Stimulated activated naive CD8-positive, alpha-beta T cell treated with anti-CD3 and anti-CD28 coated beads, Interleukin-15, amount 100 ng/mL, for 72 hours (primary cell): Measurements from ENCODE around the gene VN1R4.
A peak's percentile ranks its signal among the peaks of the same experiment; 100 is the strongest.
"Not testable (repeated sequence)": the region's sequence is repeated elsewhere in the genome, so short reads cannot be mapped to it uniquely, and the experiment has no call there.

Source experiments
- ATAC-seq: fragments of 150-1000 bp; cut with Tn5 transposase; 2 replicates; pipeline ENCODE4 v1.10.0; 2021; ENCODE audit warnings: mild to moderate bottlenecking, moderate library complexity
- DNase-seq, 2 donors: peaks; one replicate each; pipeline ENCODE4 v3.0.0; 2021 to 2022
- H3K27ac Mint-ChIP-seq, 2 donors: one replicate each; pipeline ENCODE4 v1.8.0; 2022; ENCODE audit warnings: mild to moderate bottlenecking in 2 of 2, mixed read lengths in 2 of 2, moderate library complexity in 2 of 2
- H3K27me3 Mint-ChIP-seq: one replicate; pipeline ENCODE4 v1.8.0; 2022; ENCODE audit warnings: mixed read lengths
- H3K4me1 Mint-ChIP-seq: one replicate; pipeline ENCODE4 v1.8.0; 2022; ENCODE audit warnings: mild to moderate bottlenecking, mixed read lengths
- H3K4me3 Mint-ChIP-seq, 2 donors: one replicate each; pipeline ENCODE4 v1.8.0; 2022; ENCODE audit warnings: mild to moderate bottlenecking in 2 of 2, mixed read lengths in 2 of 2, moderate library complexity in 1 of 2
- H3K9me3 Mint-ChIP-seq, 2 donors: one replicate each; pipeline ENCODE4 v1.8.0; 2022; ENCODE audit warnings: mixed read lengths in 2 of 2

The VN1R4 gene, protein sequence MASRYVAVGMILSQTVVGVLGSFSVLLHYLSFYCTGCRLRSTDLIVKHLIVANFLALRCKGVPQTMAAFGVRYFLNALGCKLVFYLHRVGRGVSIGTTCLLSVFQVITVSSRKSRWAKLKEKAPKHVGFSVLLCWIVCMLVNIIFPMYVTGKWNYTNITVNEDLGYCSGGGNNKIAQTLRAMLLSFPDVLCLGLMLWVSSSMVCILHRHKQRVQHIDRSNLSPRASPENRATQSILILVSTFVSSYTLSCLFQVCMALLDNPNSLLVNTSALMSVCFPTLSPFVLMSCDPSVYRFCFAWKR

DNA sequence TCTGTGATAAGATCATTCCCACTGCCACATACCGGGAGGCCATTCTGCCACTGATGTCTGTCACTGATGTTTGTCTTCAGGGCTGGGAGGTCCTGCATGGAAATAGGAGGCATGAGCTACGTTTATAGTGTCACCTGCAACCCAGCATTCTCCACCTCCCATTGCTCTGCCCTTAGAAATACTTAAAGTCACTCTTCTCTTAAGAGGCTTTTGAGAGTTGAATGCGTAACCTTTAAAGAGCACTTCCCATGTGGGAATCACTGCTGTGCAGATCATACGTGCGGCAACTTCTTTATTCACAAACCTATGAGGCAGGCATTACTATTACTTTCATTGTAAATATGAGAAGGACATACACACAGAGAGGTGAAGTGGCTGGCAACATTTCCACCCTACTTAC lies at the start of gene VN1R4:
TSS of gene VN1R4 (minus strand) at position 101 of the 400 bp plus-strand sequence. CDS start at position 43, 58 bp downstream.
- not testable (repeated sequence) for H3K27me3 Mint-ChIP-seq, H3K27ac Mint-ChIP-seq, H3K4me3 Mint-ChIP-seq, ATAC-seq, H3K4me1 Mint-ChIP-seq, DNase-seq
- peaks cover 47 to 49% of the 10 kb centered on the region in 2 donors for H3K9me3 Mint-ChIP-seq

DNA sequence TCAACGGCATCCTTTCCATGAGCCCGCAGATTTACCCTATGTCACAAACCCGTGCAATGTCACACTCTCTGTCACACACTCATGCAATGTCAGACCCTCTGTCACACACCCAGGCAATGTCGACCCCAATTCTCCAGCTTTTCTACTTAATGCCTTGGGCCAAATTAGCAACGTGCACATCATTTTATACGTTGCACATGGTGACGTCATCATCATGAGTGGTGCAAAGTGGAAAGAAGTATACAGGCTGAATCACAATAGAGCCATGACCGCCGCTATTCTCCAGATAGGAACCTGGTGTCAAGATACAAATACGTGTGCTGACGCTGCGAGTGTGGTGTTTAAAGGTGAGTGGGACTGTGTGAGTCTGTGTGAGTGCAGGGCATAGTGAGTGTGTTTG lies 44.4 kb upstream of the VN1R4 start:
- Mint-ChIP-seq H3K27ac (no peak overlapping the region), H3K4me1 (no peaks in the 10 kb centered on the region), H3K9me3 (peaks cover 23 to 57% of the 10 kb centered on the region in 2 donors), H3K4me3 (no peak overlapping the region), H3K27me3 (peaks cover 14% of the 10 kb centered on the region)
- ATAC-seq (no peak), DNase-seq (no peak)

GRCh38 chr19:53311044-53311443 lies 43.5 kb upstream of the VN1R4 start:
- Mint-ChIP-seq H3K4me3 (no peak overlapping the region), H3K27me3 (peaks cover 22% of the 10 kb centered on the region), H3K27ac (no peak overlapping the region), H3K9me3 (peaks cover 23 to 59% of the 10 kb centered on the region in 2 donors), H3K4me1 (no peaks in the 10 kb centered on the region)
- DNase-seq (no peak), ATAC-seq (no peak)

DNA sequence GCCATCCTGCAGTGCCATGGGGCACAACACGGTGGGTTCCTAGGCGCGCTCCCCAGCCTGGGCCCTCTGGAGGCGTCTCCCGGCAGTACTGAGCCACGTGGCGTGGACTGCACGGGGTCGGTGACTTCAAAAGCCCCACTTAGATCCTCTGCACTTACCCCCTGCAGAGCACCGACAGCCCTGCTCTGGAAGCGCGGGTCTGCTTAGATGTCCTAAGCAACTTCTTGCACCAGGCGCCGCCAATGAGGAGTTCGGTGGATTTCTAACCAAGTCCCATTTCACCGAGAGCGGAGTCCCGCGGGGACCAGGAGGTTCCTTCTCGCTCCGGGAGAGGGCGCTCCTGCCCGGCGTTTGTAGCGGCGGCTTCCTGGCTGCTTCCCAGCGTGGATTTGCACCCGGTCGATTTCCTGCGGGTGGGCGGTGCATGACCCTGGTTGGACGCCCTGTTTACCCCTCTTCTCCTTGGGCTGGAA lies 40.9 kb upstream of the VN1R4 start:
- H3K9me3 Mint-ChIP-seq = peaks cover 18 to 75% of the 10 kb centered on the region in 2 donors
- ATAC-seq (no peak), DNase-seq (no peak)
- no peak overlapping the region for H3K27ac Mint-ChIP-seq
- H3K4me1 Mint-ChIP-seq = no peaks in the 10 kb centered on the region
- peaks cover 26% of the 10 kb centered on the region for H3K27me3 Mint-ChIP-seq
- no peak overlapping the region for H3K4me3 Mint-ChIP-seq

- H3K4me1 Mint-ChIP-seq, H3K27ac Mint-ChIP-seq, H3K4me3 Mint-ChIP-seq, ATAC-seq, DNase-seq: not testable (repeated sequence)
- H3K27me3 Mint-ChIP-seq = peaks cover 16% of the 10 kb centered on the region
- peaks cover 7 to 45% of the 10 kb centered on the region in 2 donors for H3K9me3 Mint-ChIP-seq
These were observed 33.8 kb upstream of the VN1R4 start for GRCh38 chr19:53301341-53301740.

- H3K27me3 Mint-ChIP-seq = no peaks in the 10 kb centered on the region
- H3K4me3 Mint-ChIP-seq = no peak overlapping the region
- no peaks in the 10 kb centered on the region for H3K4me1 Mint-ChIP-seq
- peaks cover 35 to 58% of the 10 kb centered on the region in 2 donors for H3K9me3 Mint-ChIP-seq
- peak overlapping the region; percentile 37 to 48 for H3K27ac Mint-ChIP-seq
- ATAC-seq (no peak), DNase-seq (no peak)
These were observed 27.4 kb upstream of the VN1R4 start for GRCh38 chr19:53294786-53295441.

GRCh38 chr19:53290758-53291549 lies 23.4 kb upstream of the VN1R4 start:
- H3K4me1 Mint-ChIP-seq = no peaks in the 10 kb centered on the region
- peaks cover 36 to 60% of the 10 kb centered on the region in 2 donors for H3K9me3 Mint-ChIP-seq
- peak overlapping the region in 1 of 2 donors; percentile 7 for H3K27ac Mint-ChIP-seq
- ATAC-seq = no peak
- no peaks in the 10 kb centered on the region for H3K27me3 Mint-ChIP-seq
- DNase-seq = no peak
- no peak overlapping the region for H3K4me3 Mint-ChIP-seq

DNA sequence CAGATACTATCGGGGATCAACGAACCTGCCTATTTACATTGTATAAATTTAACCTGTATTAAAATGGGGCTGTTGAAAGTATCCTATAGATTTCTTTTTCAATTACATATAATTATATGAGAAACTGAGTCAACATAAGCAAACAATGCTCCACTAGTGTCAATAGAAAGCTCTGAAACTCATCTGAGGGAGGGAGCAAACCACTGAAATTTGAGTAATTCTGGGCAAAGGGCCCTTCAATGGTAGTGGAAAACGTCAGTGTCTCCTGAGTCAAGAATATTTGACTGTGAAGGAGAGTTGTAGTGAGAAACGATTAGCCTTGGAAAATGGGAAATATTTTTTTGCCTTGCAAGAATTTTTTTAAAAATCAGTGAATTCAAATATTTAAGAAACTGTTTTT lies 17.6 kb upstream of the VN1R4 start:
- no peaks in the 10 kb centered on the region for H3K4me1 Mint-ChIP-seq
- ATAC-seq (no peak), DNase-seq (no peak)
- H3K4me3 Mint-ChIP-seq = no peak overlapping the region
- peaks cover 21 to 30% of the 10 kb centered on the region in 2 donors for H3K9me3 Mint-ChIP-seq
- no peaks in the 10 kb centered on the region for H3K27me3 Mint-ChIP-seq
- no peak overlapping the region for H3K27ac Mint-ChIP-seq

DNA sequence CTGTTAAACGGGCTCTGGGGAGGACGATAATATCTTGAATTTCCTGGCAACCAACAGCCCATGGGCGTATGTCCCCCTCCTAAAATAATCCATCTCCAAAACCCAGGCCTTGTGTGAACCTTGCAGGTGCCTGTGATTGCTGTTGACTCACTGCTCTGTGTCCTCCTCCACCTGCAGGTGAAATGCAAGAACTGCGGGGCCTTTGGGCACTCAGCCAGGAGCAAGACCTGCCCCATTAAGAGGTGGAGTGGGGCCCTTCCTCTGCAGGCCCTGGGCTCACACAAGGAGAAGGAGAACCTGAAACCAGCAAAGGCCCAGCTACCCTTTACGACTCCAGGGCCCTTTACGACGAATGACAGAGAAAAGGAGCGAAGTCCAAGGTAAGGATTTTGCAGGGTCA lies 14.4 kb upstream of the VN1R4 start:
- H3K4me1 Mint-ChIP-seq, H3K27me3 Mint-ChIP-seq, ATAC-seq, H3K27ac Mint-ChIP-seq, H3K4me3 Mint-ChIP-seq: not testable (repeated sequence)
- peak in 1 of 2 donors; percentile 8 for DNase-seq
- H3K9me3 Mint-ChIP-seq = peaks cover 26 to 41% of the 10 kb centered on the region in 2 donors

DNA sequence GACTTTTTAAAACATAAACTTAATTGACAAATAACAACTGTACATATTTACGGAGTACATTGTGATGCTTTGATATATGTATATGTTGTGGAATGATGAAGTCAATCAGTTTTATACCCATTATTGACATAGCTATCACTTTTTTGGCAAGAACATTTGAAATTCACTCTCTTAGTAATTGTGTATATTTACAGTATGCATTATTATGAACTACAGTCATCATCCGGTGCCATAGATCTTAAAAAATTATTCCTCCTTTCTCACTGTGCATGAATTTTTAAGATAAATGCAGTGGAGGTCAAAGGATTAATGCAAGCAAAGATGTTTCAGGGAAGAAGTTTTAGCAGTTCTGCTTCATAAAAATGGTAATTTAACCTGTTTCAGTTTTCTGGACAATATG lies 8.0 kb upstream of the VN1R4 start:
- Mint-ChIP-seq H3K9me3 (peaks cover 46 to 68% of the 10 kb centered on the region in 2 donors), H3K4me3 (no peak overlapping the region), H3K27me3 (no peaks in the 10 kb centered on the region), H3K4me1 (no peaks in the 10 kb centered on the region), H3K27ac (no peak overlapping the region)
- DNase-seq = no peak
- ATAC-seq = no peak

GRCh38 chr19:53272044-53272443 lies 4.5 kb upstream of the VN1R4 start:
- Mint-ChIP-seq H3K4me3 (no peak overlapping the region), H3K27me3 (no peaks in the 10 kb centered on the region), H3K27ac (no peak overlapping the region), H3K9me3 (peaks cover 39 to 48% of the 10 kb centered on the region in 2 donors), H3K4me1 (no peaks in the 10 kb centered on the region)
- no peak for DNase-seq
- ATAC-seq = no peak

- H3K4me1 Mint-ChIP-seq, H3K27ac Mint-ChIP-seq, ATAC-seq, H3K4me3 Mint-ChIP-seq, H3K27me3 Mint-ChIP-seq, DNase-seq: not testable (repeated sequence)
- H3K9me3 Mint-ChIP-seq = peaks cover 37 to 49% of the 10 kb centered on the region in 2 donors
These were observed 2.3 kb upstream of the VN1R4 start for GRCh38 chr19:53269861-53270260.

DNA sequence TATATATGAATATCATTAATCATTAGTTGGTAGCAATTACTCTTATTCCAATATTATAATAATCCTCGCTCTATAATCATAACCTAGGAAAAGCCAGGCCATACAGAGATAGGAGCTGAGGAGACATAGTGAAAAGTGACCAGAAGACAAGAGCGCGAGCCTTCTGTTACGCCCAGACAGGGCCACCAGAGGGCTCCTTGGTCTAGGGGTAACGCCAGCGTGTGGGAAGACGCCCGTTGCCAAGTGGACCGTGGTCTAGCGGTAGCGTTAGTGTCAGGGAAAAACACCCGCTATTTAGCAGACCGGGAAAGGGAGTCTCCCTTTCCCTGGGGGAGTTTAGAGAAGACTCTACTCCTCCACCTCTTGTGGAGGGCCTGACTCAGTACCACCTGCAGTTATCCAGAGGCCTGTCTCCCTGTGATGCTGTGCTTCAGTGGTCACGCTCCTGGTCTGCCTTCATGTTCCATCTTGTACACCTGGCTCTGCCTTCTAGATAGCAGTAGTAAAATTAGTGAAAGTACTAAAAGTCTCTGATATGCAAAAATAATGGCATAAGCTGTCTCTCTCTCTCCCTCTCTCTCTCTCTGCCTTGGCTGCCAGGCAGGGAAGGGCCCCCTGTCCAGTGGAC lies 9.7 kb downstream of the VN1R4 start, which contains the start of gene VN1R2:
TSS of gene VN1R2 (plus strand) at position 578 of the 628 bp plus-strand sequence. CDS start 84 bp downstream, outside the sequence.
- peak in 1 of 2 donors; percentile 10 for DNase-seq
- Mint-ChIP-seq H3K9me3 (peaks cover 16 to 42% of the 10 kb centered on the region in 2 donors), H3K4me1 (peaks cover 13% of the 10 kb centered on the region)
- H3K27me3 Mint-ChIP-seq, H3K27ac Mint-ChIP-seq, ATAC-seq, H3K4me3 Mint-ChIP-seq: not testable (repeated sequence)

GRCh38 chr19:53254411-53255341 lies 12.8 kb downstream of the VN1R4 start, which contains the start of gene ZNF677:
Gene ZNF677 (minus strand): TSS chr19:53254873. CDS start chr19:53251550, 3,323 bp downstream.
- H3K27me3 Mint-ChIP-seq = no peaks in the 10 kb centered on the region
- DNase-seq = peak; percentile 84 to 93
- peak; percentile 100 for ATAC-seq
- H3K27ac Mint-ChIP-seq = peak within 1 kb of the TSS; percentile 65 to 84
- peaks cover 13% of the 10 kb centered on the region for H3K4me1 Mint-ChIP-seq
- H3K9me3 Mint-ChIP-seq = peaks cover 35 to 59% of the 10 kb centered on the region in 2 donors
- peak within 1 kb of the TSS; percentile 83 to 87 for H3K4me3 Mint-ChIP-seq
